Left forelimb (tissue), 1 donor: Measurements from ENCODE around the gene TRPM7.
"Not testable (repeated sequence)": the region's sequence is repeated elsewhere in the genome, so short reads cannot be mapped to it uniquely, and the experiment has no call there.

Experiments used
- DNase-seq: peaks from one replicate; pipeline ENCODE4 v3.0.0-alpha.2; 2018; ENCODE audit warnings: low spot score

The TRPM7 gene

DNA sequence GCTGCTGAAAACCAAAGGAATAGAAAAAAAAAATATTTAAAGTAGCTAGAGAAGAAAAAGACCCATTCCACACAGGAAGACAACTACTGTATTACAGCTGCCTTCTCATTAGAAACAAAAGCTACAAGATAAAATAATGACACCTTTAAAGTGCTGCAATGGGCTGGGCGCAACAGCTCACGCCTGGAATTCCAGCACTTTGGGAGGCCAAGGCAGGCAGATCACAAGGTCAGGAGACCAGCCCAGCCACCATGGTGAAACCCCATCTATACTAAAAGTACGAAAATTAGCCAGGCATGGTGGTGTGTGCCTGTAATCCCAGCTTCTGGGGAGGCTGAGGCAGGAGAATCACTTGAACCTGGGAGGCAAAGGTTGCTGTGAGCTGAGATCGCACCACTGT, 31.0 kb downstream of the TRPM7 start:
- no peak for DNase-seq

DNA sequence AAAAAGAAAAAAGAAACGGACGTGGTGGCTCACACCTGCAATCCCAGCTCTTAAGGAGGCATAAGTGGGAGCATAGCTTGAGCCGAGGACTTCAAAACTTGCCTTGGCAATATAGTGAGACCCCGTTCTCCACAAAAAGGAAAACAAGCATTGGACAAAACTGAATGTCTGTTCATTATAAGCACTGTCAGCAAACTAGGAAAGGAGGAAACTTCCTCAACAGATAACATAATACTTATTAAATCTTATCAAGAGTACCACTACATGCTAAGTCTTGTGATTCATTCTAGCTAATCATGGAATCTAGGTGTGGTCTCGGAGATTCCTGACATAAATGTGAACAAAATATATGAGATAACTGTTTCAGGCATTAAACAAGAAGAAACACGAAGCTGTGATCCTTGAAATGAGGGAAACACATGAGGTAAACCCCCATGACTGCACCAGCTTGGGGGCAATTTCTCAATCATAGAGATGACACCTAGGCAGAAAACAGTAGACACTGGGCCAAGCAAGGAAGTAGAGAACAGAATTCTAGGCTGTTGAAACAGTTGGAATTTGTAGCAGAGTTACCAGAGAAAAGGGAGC, 33.3 kb downstream of the TRPM7 start:
- no peak for DNase-seq

DNA sequence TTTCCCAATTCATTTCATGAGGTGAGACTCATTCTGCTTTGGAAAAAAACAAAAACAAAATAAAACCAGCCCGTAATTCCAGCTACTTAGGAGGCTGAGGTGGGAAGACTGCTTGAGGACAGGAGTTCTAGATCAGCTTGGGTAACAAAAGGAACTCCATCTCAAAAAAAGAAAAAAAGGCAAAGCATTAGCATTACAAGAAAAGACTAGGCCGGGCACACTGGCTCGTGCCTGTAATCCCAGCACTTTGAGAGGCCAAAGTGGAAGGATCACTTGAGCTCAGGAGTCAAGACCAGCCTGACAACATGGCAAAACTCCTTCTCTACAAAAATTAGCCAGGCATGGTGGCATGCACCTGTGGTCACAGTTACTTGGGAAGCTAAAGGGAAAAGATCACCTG, 33.9 kb downstream of the TRPM7 start:
- DNase-seq, result no peak

DNA sequence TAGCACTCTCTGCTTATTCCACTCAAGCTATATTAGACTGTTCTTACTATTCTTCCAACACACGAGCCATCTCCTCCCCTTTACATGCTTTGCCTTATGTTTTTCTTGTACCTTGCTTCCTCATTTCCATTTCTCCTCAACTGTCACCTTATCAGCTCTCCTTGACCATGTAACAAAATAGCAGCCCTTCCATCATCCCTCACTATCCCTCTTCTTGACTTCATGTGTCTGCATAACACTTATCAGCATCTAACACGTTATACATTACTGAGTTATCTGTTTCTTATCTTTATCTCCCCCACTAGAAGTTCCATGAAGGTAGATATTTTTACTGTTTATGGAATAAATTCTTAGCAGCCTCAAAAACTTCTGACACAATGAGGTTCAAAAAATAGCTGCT, 45.3 kb downstream of the TRPM7 start:
- DNase-seq, result no peak

DNA sequence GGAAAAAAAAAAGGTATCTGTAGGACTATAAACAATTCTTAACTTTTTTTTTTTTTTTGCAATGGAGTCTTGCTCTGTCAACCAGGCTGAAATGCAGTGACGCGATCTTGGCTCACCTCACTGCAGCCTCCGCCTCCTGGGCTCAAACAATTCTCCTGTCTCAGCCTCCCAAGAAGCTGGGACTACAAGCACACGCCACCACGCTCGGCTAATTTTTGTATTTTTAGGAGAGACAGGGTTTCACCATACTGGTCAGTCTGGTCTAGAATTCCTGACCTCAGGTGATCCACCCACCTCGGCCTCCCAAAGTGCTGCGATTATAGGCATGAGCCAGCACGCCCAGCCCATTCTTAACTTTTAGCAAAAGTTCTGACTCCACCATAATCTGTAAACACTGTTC, 50.5 kb downstream of the TRPM7 start:
- DNase-seq, result no peak

DNA sequence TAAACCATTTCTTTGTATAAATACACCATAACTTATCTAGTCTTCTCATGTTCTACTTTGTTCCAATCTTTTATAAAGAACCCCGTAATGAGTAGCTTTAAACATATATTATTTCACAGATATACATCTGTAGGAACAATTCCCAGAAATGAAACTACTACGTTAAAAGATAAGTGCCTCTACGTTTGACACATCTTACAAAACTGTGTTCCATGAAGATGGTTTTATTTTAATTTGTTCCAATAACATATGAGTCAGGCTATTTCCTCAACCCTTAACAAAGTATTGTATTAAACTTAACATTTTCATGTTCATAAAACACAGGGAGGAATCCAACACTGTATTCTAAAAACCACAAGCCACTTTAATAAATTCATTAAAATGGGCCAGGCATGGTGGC, 52.9 kb downstream of the TRPM7 start:
- no peak for DNase-seq

DNA sequence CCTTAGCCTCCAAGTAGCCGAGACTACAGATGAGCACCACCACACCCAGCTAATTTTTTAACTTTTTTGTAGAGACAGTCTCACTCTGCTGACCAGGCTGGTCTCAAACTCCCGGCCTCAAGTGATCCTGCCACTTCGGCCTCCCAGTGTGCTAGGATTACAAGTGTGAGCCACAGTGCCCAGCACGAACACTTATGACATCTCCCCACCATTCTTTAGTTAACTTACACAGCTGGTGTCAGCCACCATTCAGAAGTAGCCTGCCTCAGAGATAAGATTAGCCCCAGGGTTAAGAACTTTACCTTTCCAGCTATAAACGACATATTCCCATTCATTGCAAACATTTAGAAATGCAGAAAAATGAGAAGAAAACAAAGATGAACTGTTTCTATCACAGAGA, 58.2 kb downstream of the TRPM7 start:
- no peak for DNase-seq

DNA sequence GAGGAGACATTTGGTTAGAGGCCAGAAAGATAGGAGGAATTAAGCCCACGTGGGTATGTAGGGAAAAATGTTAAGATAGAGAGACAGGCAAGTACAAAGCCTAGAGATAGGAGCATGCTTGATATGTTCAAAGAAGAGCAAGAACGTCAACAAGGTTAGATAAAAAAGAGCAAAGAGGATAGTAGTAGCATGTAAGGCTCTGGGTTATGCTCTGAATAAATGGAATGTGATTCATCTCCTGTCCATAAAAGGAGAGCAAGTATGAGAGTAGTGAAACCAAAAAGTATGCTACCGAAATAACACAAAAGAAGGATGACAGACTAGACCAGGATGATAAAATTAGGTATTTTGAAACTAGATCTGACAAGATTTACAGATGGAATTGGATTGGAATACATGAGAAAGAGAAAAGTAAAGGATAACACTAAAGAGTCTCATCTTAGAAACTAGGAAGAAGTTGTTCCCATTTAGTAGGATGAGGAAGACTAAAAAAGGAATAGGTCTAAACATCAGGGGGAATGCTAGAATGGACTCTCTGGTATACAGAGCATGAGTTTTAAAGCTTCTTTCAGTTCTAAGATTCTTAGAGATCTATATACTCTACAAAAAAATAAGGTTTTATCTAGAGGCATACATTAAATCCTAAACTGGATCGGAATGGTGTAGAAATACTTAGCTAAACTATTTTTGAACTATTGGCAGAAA, 59.1 kb downstream of the TRPM7 start:
- DNase-seq, result no peak

DNA sequence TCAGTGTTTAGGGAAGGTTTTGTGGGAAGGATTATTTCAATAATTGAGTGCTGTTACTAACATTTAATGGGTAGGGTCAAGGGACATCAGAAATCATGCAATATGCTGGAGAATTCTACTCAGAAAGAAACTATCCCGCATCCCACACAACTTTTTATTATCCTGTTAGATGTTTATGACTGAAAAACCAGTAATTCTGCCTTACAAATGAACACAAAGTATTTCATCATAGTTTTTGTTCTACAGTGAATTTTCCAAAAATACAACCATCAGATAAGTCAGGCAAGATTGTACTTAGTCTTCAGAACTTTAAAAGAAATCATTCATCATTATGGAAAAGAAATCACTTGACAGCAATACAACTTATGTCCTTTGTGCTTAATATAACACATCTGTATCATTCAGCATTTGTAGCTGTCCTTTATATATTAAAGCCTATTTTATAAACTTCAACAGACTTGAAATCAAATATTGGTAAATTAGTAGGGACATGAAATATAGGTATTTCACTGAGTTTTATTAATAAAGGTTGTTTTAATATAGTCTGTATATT, 61.9 kb downstream of the TRPM7 start:
- DNase-seq, result no peak

DNA sequence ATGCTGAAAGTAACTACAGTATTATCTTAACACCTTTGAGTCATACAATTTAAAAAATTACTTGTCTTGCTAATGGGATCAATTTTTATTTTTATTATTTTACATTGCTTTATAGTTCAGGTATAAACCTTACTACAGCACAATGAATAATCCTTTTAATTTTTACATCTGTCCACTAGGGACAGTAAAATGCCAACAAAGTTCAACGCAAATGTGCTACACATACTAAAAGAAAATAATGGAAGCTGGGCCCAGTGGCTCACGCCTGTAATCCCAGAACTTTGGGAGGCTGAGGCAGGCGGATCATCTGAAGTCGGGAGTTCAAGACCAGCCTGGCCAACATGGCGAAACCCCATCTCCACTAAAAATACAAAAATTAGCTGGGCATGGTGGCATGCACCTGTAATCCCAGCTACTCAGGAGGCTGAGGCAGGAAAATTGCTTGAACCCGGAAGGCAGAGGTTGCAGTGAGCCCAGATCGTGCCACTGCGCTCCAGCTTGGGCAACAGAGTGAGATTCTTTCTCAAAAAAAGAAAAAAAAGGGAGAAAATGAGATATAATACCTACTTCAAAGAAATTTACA, 64.1 kb downstream of the TRPM7 start:
- DNase-seq, result not testable (repeated sequence)

DNA sequence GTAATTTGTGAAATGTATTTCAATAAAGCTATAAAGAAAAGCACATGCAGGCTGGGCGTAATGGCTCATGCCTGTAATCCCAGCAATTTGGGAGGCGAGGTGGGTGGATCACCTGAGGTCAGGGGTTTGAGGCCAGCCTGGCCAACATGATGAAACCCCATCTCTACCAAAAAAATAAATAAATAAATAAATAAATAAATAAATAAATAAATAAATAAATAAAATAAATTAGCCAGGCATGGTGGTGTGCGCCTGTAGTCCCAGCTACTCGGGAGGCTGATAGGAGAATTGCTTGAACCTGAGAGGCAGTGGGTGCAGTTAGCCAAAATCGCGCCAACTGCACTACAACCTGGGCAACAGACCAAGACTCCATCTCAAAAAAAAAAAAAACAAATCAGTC, 69.6 kb downstream of the TRPM7 start:
- not testable (repeated sequence) for DNase-seq

DNA sequence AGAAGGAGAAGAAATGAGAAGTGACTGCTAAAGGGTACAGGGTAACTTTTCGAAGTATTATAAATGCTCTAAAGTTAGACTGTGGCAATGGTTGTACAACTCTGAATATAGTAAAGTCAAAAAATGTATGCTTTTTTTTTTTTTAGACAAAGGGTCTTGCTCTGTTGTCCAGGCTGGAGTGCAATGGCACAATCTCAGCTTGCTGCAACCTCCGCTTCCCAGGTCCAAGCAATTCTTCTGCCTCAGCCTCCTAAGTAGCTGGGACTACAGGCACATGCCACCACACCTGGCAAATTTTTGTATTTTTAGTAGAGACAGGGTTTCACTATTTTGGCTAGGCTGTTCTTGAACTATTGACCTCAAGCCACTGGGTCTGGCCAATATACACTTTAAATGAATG, 70.0 kb downstream of the TRPM7 start:
- DNase-seq, result not testable (repeated sequence)

DNA sequence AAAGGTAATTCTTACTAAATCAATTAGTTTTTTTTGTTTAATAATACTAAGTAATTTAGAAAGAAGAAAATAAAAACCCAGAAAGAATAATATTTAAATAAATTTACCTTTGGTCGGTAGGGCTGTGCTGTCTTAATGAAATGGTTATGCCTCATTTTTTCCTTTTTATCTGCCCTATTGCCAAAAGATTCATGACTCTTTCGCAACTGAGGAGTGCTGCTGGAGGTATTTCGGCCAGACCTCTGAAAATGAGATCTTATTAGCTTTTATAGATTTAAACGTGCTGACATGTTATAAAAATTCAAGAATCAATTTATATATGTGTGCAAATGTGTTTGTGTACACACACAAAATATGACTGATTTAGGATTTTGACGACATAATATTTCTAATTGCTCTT, 73.0 kb downstream of the TRPM7 start:
- DNase-seq, result no peak

DNA sequence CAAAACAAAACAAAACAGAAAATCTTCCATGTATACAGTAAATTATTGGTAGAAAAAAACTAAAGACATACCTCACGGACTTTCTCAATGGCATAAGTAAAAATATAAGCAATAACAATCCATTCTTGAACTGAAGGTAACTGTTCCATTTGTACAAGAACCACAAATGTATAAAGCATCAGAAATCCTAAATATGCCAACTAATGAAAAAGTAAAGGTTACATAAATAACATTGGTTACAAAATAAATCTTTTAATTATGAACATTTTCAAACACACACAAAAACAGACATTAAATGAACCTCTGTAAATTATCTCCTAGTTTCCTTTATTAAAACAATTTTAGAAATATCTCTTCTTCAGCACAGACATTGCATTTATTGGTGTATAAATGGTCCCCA, 79.5 kb downstream of the TRPM7 start:
- no peak for DNase-seq

DNA sequence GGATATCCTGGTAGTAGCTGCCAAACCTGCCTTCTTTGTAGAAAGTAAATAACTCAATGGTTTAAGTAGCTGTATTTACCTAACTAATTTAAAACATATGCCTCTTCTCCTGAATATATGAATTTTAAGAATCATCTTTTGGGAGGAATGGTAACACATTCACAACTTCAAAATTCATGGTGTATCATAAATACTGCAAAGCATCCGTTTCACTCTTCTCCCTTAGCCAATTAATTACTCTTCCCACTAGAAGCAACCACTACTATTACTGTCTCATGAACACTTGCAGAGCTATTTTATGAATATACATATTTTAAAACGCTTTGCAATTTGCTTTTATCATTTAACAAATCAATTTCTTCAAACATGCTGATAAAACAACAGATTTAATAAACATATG, 81.1 kb downstream of the TRPM7 start:
- DNase-seq, result no peak

DNA sequence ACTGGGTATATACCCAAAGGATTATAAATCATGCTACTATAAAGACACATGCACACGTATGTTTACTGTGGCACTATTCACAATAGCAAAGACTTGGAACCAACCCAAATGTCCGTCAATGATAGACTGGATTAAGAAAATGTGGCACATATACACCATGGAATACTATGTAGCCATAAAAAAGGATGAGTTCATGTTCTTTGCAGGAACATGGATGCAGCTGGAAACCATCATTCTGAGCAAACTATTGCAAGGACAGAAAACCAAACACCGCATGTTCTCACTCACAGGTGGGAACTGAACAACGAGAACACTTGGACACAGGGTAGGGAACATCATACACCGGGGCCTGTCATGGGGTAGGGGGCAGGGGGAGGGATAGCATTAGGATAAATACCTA, 84.6 kb downstream of the TRPM7 start:
- not testable (repeated sequence) for DNase-seq

DNA sequence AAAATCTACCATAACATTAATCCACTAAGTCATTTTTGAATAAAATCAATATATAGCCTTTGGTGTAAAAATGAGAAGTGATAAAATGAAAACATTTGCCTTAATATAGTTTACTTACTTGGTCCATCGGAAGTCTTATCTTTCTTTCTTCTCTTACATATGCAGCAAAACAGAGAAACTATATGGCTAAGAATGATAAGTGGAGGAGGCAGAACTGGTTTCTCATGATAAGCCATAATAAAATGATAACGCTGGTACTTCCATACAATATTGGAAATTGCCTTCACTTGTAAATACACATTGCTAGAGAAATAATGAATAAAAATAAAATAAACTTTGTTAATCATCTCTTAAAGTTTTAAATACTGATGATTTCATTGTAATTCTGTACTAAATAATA, 92.3 kb downstream of the TRPM7 start:
- DNase-seq, result no peak

DNA sequence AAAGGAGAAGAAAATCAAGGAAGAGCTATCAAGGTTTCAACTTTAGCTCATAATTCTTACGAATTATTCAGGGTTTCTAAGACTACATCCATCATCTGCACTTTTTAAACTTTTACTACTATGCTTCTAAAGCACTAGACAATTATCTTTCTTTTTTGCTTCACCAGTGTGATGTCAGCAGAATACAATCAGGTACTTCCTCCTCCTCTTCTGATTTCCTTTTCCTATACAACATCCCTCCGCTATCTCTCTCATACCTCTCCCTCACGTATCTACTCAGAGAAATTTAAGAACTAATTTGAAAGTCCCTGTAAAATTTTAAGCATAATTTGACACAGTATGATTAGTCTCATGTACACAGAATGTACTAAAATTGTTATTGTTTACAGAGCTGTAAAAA, 92.8 kb downstream of the TRPM7 start:
- DNase-seq, result no peak

DNA sequence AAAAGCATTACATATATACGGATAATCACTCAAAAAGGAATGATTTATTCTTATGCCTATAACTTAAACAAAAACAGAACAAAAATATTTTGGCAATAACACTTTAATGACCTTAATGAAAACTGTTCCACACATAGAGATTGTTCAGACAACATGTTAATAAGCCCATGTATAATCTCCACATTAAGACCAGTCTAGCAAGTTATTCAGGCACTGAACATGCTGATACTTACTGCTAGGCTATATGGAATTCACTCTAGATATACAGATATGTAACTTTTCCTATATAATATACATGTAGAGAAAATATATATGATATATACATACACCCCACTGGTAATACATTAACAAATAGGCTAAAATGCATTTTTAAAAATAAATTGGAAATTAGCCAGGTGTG, 96.3 kb downstream of the TRPM7 start:
- no peak for DNase-seq

DNA sequence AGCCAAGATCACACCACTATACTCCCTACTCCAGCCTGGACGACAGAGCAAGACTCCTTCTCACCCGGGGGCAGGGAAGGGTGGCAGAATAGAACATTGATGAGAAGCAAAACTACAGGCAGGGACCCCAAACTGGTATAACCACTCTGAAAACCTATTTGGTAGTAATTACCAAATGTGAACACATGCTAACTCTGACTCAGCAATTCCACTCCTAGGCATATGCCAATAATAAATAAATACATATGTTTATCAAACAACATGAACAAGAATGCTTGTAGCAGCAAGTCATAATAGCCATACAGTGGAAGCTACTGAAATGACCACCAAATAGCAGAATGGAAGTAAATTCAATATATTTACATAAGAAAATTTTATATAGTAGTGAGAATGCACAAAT, 109.1 kb downstream of the TRPM7 start:
- DNase-seq, result no peak

DNA sequence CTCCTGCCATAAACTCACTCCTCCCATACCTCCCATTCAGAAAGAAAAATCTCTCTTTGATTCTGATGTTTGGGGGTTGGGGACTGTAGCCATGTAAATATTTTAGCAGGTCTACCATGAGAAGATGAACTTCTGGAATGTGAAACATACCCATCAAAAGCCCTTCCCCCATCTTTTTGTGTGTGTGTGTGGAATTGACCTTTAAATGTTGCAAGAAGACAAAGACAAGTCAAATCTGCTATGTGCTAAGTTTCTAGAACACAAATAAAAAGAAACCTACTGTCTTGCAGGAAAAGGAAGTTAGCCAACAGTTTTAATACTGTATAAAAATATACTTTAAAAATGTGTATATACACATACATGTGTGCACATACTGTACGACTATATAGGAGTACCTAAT, 110.4 kb downstream of the TRPM7 start:
- DNase-seq, result no peak

DNA sequence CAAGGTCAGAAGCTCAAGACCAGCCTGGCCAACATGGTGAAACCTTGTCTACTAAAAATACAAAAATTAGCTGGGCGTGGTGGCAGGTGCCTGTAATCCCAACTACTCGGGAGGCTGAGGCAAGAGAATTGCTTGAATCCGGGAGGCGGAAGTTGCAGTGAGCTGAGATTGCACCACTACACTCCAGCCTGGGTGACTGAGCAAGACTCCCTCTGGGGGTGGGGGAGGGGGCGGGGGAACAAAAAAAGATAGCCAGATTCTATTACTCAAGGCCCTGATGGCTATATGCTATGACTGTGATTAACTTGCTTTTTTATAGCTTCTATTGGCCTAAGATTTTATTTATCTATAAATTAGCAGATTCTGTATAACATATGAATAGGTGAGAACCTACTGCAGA, 112.8 kb downstream of the TRPM7 start:
- DNase-seq, result not testable (repeated sequence)

DNA sequence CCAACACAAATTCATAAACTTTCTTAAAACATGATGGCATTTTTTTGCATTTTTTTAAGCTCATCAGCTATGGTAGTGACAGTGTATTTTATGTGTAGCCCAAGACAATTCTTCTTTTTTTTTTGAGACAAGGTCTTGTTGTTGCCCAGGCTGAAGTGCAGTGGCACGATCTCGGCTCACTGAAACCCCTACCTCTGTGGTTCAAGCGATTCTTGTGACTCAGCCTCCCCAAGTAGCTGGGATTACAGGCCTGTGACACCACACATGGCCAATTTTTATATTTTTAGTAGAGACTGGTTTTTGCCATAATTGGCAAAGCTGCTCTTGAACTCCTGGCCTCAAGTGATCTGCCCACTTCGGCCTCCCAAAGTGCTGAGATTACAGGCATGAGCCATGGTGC, 122.8 kb downstream of the TRPM7 start:
- no peak for DNase-seq
